BLaER1 (cell line): ENCODE data around the gene MYOM3.

ENCODE experiments used
- H3K27ac ChIP-seq: shearing (Covaris generic); formaldehyde crosslinking; 2 replicates; pipeline ENCODE4 v1.8.1; 2022
- H3K27me3 ChIP-seq: shearing (Covaris generic); formaldehyde crosslinking; 2 replicates; pipeline ENCODE4 v1.8.1; 2022
- H3K36me3 ChIP-seq: shearing (Covaris generic); formaldehyde crosslinking; 2 replicates; pipeline ENCODE4 v1.8.1; 2022
- H3K4me1 ChIP-seq: shearing (Covaris generic); formaldehyde crosslinking; 2 replicates; pipeline ENCODE4 v1.8.1; 2022
- H3K4me2 ChIP-seq: shearing (Covaris generic); formaldehyde crosslinking; 2 replicates; pipeline ENCODE4 v1.8.1; 2022
- H3K4me3 ChIP-seq: shearing (Covaris generic); formaldehyde crosslinking; 2 replicates; pipeline ENCODE4 v1.8.1; 2022
- H3K9ac ChIP-seq: shearing (Covaris generic); formaldehyde crosslinking; 2 replicates; pipeline ENCODE4 v1.8.1; 2022
- H3K9me3 ChIP-seq: shearing (Covaris generic); formaldehyde crosslinking; 2 replicates; pipeline ENCODE4 v1.8.1; 2022
- H4K20me1 ChIP-seq: shearing (Covaris generic); formaldehyde crosslinking; 2 replicates; pipeline ENCODE4 v1.8.1; 2022
- Cebpa-rat ChIP-seq: shearing (Covaris generic); IDR thresholded peaks from 2 replicates; pipeline ENCODE4 v1.8.1; 2022

The MYOM3 gene

DNA sequence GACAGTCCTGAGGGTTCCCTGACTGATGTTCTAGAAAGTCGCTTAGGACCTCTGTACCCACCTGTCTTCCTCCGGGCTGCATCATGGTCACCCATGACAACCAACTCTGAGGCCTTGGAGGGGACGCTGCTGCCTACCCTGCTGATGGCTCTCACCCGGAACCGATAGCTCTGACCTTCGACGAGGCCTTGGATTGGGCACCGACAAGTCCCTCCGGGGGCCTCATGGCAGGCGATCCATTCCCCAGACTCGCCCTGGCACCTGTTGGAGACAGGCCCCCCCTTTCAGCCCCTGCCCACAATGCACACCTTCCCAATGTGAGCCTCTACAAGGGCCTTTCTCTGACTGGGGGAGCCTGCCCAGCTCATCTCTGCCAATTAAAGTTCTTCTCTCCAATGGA is 21.2 kb downstream of the MYOM3 start:
- Histone ChIP-seq H3K4me1 (peaks cover 11% of the 10 kb centered on the region), H3K9me3 (no peaks in the 10 kb centered on the region), H3K4me3 (no peak overlapping the region), H3K27me3 (no peaks in the 10 kb centered on the region), H3K36me3 (no peaks in the 10 kb centered on the region), H4K20me1 (no peaks in the 10 kb centered on the region), H3K4me2 (no peak overlapping the region), H3K9ac (no peak overlapping the region), H3K27ac (no peak overlapping the region)
- TF ChIP-seq Cebpa-rat, result no peak

DNA sequence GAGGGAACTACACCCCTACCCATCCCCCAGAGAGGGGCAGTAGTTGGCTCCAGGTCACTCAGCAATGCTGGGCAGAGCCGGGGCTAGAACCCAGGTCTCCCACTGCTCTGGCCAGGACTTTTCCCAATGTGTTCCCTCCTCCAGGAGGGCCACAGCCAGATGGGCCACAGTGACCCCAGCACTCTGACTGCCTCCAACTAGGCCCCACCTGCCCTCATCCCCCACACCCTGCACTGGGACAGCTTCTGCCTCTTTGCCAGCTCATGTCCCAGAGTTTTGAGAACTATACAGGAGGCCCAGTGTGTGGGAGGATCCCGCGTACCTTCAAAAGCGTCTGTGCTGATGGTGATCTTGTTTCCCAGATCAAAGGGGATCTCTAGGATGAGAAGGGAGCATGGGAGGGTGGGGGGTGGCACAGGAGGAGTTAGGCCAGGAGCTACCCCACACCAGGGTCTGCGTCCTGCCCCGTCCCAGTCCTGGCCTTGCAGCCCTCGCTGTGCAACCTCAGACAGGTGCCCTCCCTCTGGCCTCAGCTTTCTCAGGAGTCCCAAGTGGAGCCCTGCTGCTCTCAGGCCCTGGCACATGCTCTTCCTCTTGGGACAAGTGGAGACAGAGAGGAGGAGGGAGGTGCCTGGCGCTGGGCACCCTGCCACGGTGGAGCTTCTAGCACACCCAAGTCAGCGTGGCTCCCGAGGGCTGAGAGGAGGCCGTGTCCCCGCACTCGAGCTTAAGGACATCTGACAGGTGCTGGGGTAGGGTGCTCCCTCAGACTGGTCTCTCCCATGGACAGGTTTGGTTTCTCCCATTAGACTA is 22.0 kb downstream of the MYOM3 start:
- no peaks in the 10 kb centered on the region for H3K27me3 ChIP-seq
- H3K9ac ChIP-seq, result no peak overlapping the region
- H3K36me3 ChIP-seq, result no peaks in the 10 kb centered on the region
- no peaks in the 10 kb centered on the region for H3K9me3 ChIP-seq
- no peak overlapping the region for H3K4me3 ChIP-seq
- H3K4me2 ChIP-seq, result peak overlapping the region; percentile 42
- H3K27ac ChIP-seq, result no peak overlapping the region
- H4K20me1 ChIP-seq, result no peaks in the 10 kb centered on the region
- H3K4me1 ChIP-seq, result peaks cover 11% of the 10 kb centered on the region
- TF ChIP-seq Cebpa-rat, result no peak

DNA sequence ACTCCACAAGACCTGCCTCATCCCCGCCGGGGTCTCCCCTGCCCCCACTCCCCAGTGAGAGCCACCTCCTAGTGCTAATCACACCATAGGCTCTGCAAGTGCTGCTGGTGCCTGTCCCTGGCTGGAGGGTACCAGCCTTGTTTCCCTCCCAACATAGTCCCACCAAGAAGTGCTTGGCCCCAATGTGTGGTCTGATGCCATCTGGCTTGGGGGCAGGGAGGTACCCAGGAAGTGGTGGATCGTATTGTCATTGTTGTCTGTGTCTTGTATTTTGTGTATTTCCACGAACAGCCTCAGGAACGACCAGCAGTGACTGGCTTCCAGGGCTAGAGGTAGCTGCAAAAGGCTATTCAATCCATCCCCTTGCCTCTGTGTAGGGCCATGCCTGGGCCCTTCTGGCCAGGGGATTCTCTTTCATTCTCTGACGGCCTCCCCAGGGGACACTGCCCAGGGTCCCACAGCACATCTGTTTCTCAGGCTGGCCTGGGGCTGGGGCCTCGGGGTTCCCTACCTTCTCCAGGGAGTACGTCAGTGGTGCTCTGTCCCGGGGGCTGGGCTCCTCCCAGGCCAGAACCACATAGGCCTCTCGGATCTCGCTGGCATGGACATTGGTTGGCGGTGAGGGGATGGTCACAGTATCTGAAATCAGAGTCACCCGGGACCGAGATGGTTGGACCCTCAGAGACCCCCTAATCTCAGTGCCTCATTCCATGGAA is 22.8 kb downstream of the MYOM3 start:
- H3K9me3 ChIP-seq, result no peaks in the 10 kb centered on the region
- peak overlapping the region; percentile 31; the same call in 1 of the 2 replicates for H3K27ac ChIP-seq
- no peaks in the 10 kb centered on the region for H3K36me3 ChIP-seq
- peaks cover 11% of the 10 kb centered on the region for H3K4me1 ChIP-seq
- H3K4me2 ChIP-seq, result peak overlapping the region; percentile 42
- no peak overlapping the region for H3K4me3 ChIP-seq
- no peaks in the 10 kb centered on the region for H3K27me3 ChIP-seq
- H4K20me1 ChIP-seq, result no peaks in the 10 kb centered on the region
- no peak overlapping the region for H3K9ac ChIP-seq
- no peak for TF ChIP-seq Cebpa-rat

DNA sequence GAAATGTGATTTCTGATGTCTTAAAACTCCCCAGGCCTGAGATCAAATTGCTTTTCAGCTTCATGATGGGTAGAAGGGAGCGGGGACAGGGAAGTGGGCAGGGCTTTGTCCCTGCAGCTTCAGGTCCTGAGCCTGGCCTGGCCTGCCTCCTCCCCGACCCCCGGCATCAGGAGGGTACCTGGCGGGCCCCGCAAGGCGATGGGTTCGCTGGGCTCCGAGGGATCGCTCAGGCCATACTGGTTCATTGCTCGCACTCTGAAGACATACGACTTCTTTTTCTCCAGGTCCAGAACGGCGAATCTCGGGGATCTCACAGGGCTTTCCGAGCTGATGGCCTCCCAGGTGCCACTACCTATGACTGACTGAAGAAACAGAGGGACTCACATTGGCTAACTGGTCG is 25.5 kb downstream of the MYOM3 start:
- Histone ChIP-seq H3K4me2 (no peak overlapping the region), H3K36me3 (no peaks in the 10 kb centered on the region), H3K9ac (no peak overlapping the region), H3K27ac (no peak overlapping the region), H3K9me3 (no peaks in the 10 kb centered on the region), H3K4me3 (no peak overlapping the region), H3K27me3 (no peaks in the 10 kb centered on the region), H4K20me1 (no peaks in the 10 kb centered on the region), H3K4me1 (peaks cover 11% of the 10 kb centered on the region)
- TF ChIP-seq Cebpa-rat, result no peak

DNA sequence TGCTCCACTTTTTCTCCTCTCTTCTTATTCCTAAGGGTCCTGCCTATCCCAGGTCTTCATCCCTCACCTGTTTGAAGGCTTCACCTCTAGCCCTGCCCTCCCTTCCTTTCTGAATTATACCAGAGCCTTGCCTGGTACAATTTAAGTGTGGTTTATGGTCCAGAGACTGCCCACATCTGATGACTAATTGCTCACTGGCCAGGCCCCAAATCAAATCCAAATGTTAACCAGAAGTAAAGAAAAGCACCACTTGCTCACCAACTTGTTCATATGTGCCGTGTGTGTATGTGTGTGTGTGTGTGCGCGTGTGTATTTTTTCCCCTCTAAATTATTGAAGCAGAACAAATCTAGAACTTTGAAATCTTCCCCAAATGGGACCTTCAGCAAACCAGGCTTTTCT is 26.4 kb downstream of the MYOM3 start:
- Histone ChIP-seq H3K4me3 (no peak overlapping the region), H3K36me3 (no peaks in the 10 kb centered on the region), H3K9ac (no peak overlapping the region), H3K27me3 (no peaks in the 10 kb centered on the region), H4K20me1 (no peaks in the 10 kb centered on the region), H3K4me1 (peaks cover 11% of the 10 kb centered on the region), H3K27ac (no peak overlapping the region), H3K9me3 (no peaks in the 10 kb centered on the region), H3K4me2 (no peak overlapping the region)
- TF ChIP-seq Cebpa-rat, result no peak

DNA sequence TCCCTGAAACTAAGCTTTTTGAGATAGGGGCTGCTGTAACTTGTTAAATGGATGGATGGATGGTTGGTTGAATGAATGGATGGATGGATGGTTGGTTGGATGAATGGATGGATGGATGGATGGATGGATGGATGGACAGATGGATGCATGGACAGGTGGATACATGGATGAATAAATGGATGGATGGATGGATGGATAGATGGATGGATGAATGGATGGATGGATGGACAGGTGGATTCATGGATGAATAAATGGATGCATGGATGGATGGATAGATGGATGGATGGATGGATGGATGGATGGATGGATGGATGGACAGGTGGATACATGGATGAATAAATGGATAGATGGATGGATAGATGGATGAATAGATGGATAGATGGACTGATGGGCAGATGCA is 26.9 kb downstream of the MYOM3 start:
- H3K4me3 ChIP-seq, result no peak overlapping the region
- no peak overlapping the region for H3K9ac ChIP-seq
- no peak overlapping the region for H3K27ac ChIP-seq
- no peak overlapping the region for H3K4me2 ChIP-seq
- H3K4me1 ChIP-seq, result peaks cover 11% of the 10 kb centered on the region
- no peaks in the 10 kb centered on the region for H3K9me3 ChIP-seq
- no peaks in the 10 kb centered on the region for H3K36me3 ChIP-seq
- H4K20me1 ChIP-seq, result no peaks in the 10 kb centered on the region
- no peaks in the 10 kb centered on the region for H3K27me3 ChIP-seq
- TF ChIP-seq Cebpa-rat, result no peak

DNA sequence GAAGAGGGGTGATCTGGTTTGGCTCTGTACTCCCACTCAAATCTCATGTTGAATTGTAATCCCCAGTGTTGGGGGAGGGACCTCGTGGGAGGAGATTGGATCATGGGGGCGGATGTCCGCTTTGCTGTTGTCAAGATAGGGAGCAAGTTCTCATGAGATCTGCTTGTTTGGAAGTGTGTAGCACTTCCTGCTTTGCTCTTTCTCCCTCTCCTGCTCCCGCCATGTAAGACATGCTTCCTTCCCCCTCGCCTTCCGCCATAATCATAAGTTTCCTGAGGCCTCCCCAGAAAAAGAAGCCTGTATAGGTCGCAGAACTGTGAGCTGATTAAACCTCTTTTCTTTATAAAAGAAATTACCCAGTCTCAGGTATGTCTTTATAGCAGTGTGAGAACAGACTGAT is 27.9 kb downstream of the MYOM3 start:
- no peak overlapping the region for H3K27ac ChIP-seq
- no peak overlapping the region for H3K4me2 ChIP-seq
- no peaks in the 10 kb centered on the region for H3K36me3 ChIP-seq
- H3K27me3 ChIP-seq, result no peaks in the 10 kb centered on the region
- peaks cover 4% of the 10 kb centered on the region for H3K4me1 ChIP-seq
- no peak overlapping the region for H3K4me3 ChIP-seq
- TF ChIP-seq Cebpa-rat, result no peak
- no peak overlapping the region for H3K9ac ChIP-seq
- no peaks in the 10 kb centered on the region for H3K9me3 ChIP-seq
- no peaks in the 10 kb centered on the region for H4K20me1 ChIP-seq

DNA sequence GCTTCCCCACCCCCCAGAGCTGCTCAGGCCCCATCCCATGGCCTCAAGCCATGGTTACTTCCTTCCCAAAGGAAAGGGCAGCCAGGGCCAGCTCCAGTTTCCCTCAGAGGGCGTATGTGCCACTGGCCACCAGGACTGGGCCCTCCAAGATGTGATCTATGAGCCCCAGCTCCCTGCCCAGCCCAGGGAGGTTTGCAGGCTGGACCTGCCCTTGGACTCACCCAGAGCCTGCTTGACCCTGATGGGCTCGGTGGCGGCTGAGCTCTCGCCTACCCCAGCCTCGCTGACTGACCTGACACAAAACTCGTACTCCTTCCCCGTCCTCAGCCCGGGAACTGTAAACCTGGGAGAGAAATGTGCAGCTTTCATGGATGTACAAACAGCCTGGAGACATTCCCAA is 29.6 kb downstream of the MYOM3 start:
- no peak overlapping the region for H3K4me3 ChIP-seq
- no peak overlapping the region for H3K4me2 ChIP-seq
- H3K9me3 ChIP-seq, result no peaks in the 10 kb centered on the region
- H3K36me3 ChIP-seq, result no peaks in the 10 kb centered on the region
- H4K20me1 ChIP-seq, result no peaks in the 10 kb centered on the region
- H3K27me3 ChIP-seq, result no peaks in the 10 kb centered on the region
- no peaks in the 10 kb centered on the region for H3K4me1 ChIP-seq
- no peak overlapping the region for H3K27ac ChIP-seq
- no peak overlapping the region for H3K9ac ChIP-seq
- no peak for TF ChIP-seq Cebpa-rat

DNA sequence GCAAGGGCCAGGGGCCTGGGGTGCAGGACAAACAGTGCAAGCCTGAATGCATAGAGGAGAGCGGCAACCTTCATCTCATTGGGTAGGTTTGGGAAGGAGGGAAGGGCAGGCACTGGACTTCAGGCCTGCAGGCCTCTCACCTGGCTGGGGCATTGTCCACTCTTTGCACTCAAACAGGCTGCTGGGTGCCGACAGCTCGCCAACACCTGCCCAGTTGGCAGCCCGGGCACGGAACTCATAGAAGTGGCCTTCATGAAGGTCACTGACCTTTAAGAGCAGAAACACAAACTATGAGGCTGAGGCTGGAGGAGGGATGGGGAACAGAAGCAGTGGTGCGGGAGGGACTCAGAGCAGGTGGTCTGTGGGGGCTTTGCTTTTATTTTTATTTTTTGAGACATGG is 30.7 kb downstream of the MYOM3 start:
- H3K9ac ChIP-seq, result no peak overlapping the region
- no peak overlapping the region for H3K4me2 ChIP-seq
- no peaks in the 10 kb centered on the region for H3K36me3 ChIP-seq
- H3K9me3 ChIP-seq, result no peaks in the 10 kb centered on the region
- H4K20me1 ChIP-seq, result no peaks in the 10 kb centered on the region
- TF ChIP-seq Cebpa-rat, result no peak
- no peak overlapping the region for H3K27ac ChIP-seq
- H3K27me3 ChIP-seq, result no peaks in the 10 kb centered on the region
- no peaks in the 10 kb centered on the region for H3K4me1 ChIP-seq
- no peak overlapping the region for H3K4me3 ChIP-seq

DNA sequence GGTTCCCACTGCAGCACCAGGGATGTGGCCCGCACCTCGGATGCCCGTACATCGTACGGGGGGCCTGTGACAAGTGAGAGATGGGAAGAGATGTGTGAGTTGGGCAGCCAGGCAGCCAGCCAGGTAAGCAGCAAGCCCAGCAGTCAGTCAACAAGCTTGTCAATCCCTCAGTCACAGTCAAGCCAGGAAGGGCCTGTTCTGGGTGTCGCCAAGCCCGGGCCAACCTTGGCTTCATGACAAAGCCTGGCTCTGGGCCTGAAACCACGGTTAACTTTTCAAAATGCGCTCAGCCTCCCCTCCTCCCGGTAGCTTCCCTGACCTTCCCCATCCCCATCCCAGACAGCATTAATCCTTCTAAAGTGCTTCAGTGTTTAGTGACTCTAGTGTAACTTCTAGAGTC is 31.8 kb downstream of the MYOM3 start:
- Histone ChIP-seq H3K27ac (no peak overlapping the region), H3K36me3 (no peaks in the 10 kb centered on the region), H4K20me1 (no peaks in the 10 kb centered on the region), H3K9me3 (no peaks in the 10 kb centered on the region), H3K27me3 (no peaks in the 10 kb centered on the region), H3K4me2 (no peak overlapping the region), H3K9ac (no peak overlapping the region), H3K4me1 (no peaks in the 10 kb centered on the region), H3K4me3 (no peak overlapping the region)
- TF ChIP-seq Cebpa-rat, result no peak
